ENCODE measurements around the gene DYNLRB2.

The DYNLRB2 gene

DNA sequence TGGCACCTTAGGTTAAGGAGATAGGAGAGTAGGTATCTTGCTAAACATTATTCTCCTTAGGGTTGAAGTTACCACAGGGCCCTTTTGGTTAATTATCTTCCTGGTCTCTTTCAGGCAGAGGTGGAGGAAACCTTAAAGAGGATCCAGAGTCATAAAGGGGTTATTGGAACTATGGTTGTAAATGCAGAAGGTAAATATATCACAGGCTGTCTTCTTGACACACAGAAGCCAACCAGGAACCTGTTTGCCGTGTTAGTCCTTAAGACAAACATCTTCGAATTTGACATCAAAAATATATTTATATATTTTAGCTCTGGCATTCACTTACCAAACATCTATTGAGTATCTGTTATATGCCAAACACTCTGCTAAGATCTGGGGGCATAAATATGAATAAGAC, 2.4 kb downstream of the DYNLRB2 start:
- no peak overlapping the region for H3K4me3 ChIP-seq (ENCODE audit: low read depth, low read length, poor library complexity, severe bottlenecking)
- TF ChIP-seq EZH2 (IDR thresholded peaks at IDR 0.05; ENCODE audit: borderline replicate concordance, low read length), result no peak
- TF ChIP-seq, protein P1, sequence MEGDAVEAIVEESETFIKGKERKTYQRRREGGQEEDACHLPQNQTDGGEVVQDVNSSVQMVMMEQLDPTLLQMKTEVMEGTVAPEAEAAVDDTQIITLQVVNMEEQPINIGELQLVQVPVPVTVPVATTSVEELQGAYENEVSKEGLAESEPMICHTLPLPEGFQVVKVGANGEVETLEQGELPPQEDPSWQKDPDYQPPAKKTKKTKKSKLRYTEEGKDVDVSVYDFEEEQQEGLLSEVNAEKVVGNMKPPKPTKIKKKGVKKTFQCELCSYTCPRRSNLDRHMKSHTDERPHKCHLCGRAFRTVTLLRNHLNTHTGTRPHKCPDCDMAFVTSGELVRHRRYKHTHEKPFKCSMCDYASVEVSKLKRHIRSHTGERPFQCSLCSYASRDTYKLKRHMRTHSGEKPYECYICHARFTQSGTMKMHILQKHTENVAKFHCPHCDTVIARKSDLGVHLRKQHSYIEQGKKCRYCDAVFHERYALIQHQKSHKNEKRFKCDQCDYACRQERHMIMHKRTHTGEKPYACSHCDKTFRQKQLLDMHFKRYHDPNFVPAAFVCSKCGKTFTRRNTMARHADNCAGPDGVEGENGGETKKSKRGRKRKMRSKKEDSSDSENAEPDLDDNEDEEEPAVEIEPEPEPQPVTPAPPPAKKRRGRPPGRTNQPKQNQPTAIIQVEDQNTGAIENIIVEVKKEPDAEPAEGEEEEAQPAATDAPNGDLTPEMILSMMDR (IDR thresholded peaks at IDR 0.05; ENCODE audit: low read length), result no peak
- no peaks in the 10 kb centered on the region for H3K36me3 ChIP-seq (ENCODE audit: insufficient read depth, low read length)
- H3K27me3 ChIP-seq (ENCODE audit: insufficient read depth, low read length), result 0 out of 2 replicates have a peak, but pooled peaks cover 5% of the 10 kb centered on the region
- no peak overlapping the region for H3K27ac ChIP-seq (ENCODE audit: low read depth, low read length, poor library complexity, severe bottlenecking)
- no peak overlapping the region for H3K9ac ChIP-seq (ENCODE audit: low read length)
- no peaks in the 10 kb centered on the region for H3K9me3 ChIP-seq (ENCODE audit: low read length)
- H4K20me1 ChIP-seq (ENCODE audit: insufficient read depth, low read length), result no peaks in the 10 kb centered on the region
- H3F3A ChIP-seq (ENCODE audit: insufficient read depth, low read length), result no peaks in the 10 kb centered on the region
- no peak overlapping the region for H2AFZ ChIP-seq (ENCODE audit: low read length)
- H3K79me2 ChIP-seq (ENCODE audit: insufficient read depth, low read length), result no peaks in the 10 kb centered on the region
- H3K4me2 ChIP-seq (ENCODE audit: low read length), result no peak overlapping the region
- H3K9me2 ChIP-seq (ENCODE audit: low read depth, low read length), result no peaks in the 10 kb centered on the region
- H3K4me1 ChIP-seq (ENCODE audit: insufficient read depth, low read length, severe bottlenecking), result peaks cover 13% of the 10 kb centered on the region

GRCh38 chr16:80544326-80544725, 3.5 kb downstream of the DYNLRB2 start:
- Histone ChIP-seq H3K4me2 (ENCODE audit: low read length) (no peak overlapping the region), H4K20me1 (ENCODE audit: insufficient read depth, low read length) (no peaks in the 10 kb centered on the region), H3K9me3 (ENCODE audit: low read length) (no peaks in the 10 kb centered on the region), H3F3A (ENCODE audit: insufficient read depth, low read length) (no peaks in the 10 kb centered on the region), H3K4me3 (ENCODE audit: low read depth, low read length, poor library complexity, severe bottlenecking) (no peak overlapping the region), H2AFZ (ENCODE audit: low read length) (no peak overlapping the region), H3K9me2 (ENCODE audit: low read depth, low read length) (no peaks in the 10 kb centered on the region), H3K9ac (ENCODE audit: low read length) (no peak overlapping the region), H3K4me1 (ENCODE audit: insufficient read depth, low read length, severe bottlenecking) (peaks cover 13% of the 10 kb centered on the region), H3K27ac (ENCODE audit: low read depth, low read length, poor library complexity, severe bottlenecking) (no peak overlapping the region), H3K27me3 (ENCODE audit: insufficient read depth, low read length) (0 out of 2 replicates have a peak, but pooled peaks cover 5% of the 10 kb centered on the region), H3K36me3 (ENCODE audit: insufficient read depth, low read length) (no peaks in the 10 kb centered on the region), H3K79me2 (ENCODE audit: insufficient read depth, low read length) (no peaks in the 10 kb centered on the region)
- TF ChIP-seq EZH2 (IDR thresholded peaks at IDR 0.05; ENCODE audit: borderline replicate concordance, low read length), result no peak
- TF ChIP-seq, protein P1 (IDR thresholded peaks at IDR 0.05; ENCODE audit: low read length), result no peak

DNA sequence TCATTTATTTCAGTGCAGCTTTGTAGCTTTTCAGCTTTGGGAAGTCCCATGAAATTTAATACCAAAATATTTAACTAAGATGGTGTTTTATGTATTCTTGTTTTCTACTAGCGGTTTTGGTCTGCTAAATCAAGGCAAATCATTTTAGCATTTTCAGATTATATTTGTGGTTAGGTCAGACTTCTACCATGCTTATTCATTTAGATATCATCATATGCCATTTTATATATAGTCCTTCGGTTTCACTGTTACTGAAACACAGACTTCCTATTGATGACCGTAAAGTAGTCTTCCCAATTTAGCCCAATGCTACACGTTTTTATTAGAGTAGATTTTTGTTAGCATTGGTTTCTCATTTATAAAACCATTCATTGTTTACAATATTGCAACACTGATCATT, 5.5 kb downstream of the DYNLRB2 start:
- no peak overlapping the region for H2AFZ ChIP-seq (ENCODE audit: low read length)
- no peaks in the 10 kb centered on the region for H3K79me2 ChIP-seq (ENCODE audit: insufficient read depth, low read length)
- 0 out of 2 replicates have a peak, but pooled peaks cover 5% of the 10 kb centered on the region for H3K27me3 ChIP-seq (ENCODE audit: insufficient read depth, low read length)
- no peaks in the 10 kb centered on the region for H3K9me2 ChIP-seq (ENCODE audit: low read depth, low read length)
- no peaks in the 10 kb centered on the region for H3F3A ChIP-seq (ENCODE audit: insufficient read depth, low read length)
- H4K20me1 ChIP-seq (ENCODE audit: insufficient read depth, low read length), result no peaks in the 10 kb centered on the region
- H3K4me2 ChIP-seq (ENCODE audit: low read length), result no peak overlapping the region
- TF ChIP-seq, protein P1 (IDR thresholded peaks at IDR 0.05; ENCODE audit: low read length), result no peak
- H3K4me3 ChIP-seq (ENCODE audit: low read depth, low read length, poor library complexity, severe bottlenecking), result no peak overlapping the region
- no peak overlapping the region for H3K27ac ChIP-seq (ENCODE audit: low read depth, low read length, poor library complexity, severe bottlenecking)
- peaks cover under 1% of the 10 kb centered on the region for H3K4me1 ChIP-seq (ENCODE audit: insufficient read depth, low read length, severe bottlenecking)
- H3K9me3 ChIP-seq (ENCODE audit: low read length), result no peaks in the 10 kb centered on the region
- H3K36me3 ChIP-seq (ENCODE audit: insufficient read depth, low read length), result no peaks in the 10 kb centered on the region
- H3K9ac ChIP-seq (ENCODE audit: low read length), result no peak overlapping the region
